HG03469 (cell line): ENCODE results near the gene MCM10.
"Not testable (repeated sequence)": the region's sequence is repeated elsewhere in the genome, so short reads cannot be mapped to it uniquely, and the experiment has no call there.

ENCODE experiments used
- ATAC-seq: cut with Tn5 transposase; IDR thresholded peaks from one replicate; pipeline ENCODE4 v1.9.1; 2021; ENCODE audit warnings: mild to moderate bottlenecking, moderate library complexity, moderate number of reproducible peaks; ENCODE audit not compliant: unreplicated experiment

Gene MCM10

GRCh38 chr10:13219685-13220670 lies 58.6 kb downstream of the MCM10 start:
- no peak for ATAC-seq

GRCh38 chr10:13221572-13221971 lies 60.2 kb downstream of the MCM10 start:
- ATAC-seq, result no peak

- no peak for ATAC-seq
Observed at GRCh38 chr10:13222151-13222550, 60.8 kb downstream of the MCM10 start.

GRCh38 chr10:13222566-13222965 lies 61.2 kb downstream of the MCM10 start:
- no peak for ATAC-seq

GRCh38 chr10:13223241-13223640 lies 61.9 kb downstream of the MCM10 start:
- no peak for ATAC-seq

GRCh38 chr10:13224210-13224995 lies 63.0 kb downstream of the MCM10 start:
- no peak for ATAC-seq

- no peak for ATAC-seq
Observed at GRCh38 chr10:13225601-13226000, 64.2 kb downstream of the MCM10 start.

- no peak for ATAC-seq
Observed at GRCh38 chr10:13227031-13227430, 65.7 kb downstream of the MCM10 start.

GRCh38 chr10:13231190-13231589 lies 69.8 kb downstream of the MCM10 start:
- no peak for ATAC-seq

GRCh38 chr10:13231808-13232207 lies 70.5 kb downstream of the MCM10 start:
- ATAC-seq, result no peak

- no peak for ATAC-seq
Observed at GRCh38 chr10:13233358-13233757, 72.0 kb downstream of the MCM10 start.

- ATAC-seq, result no peak
Observed at GRCh38 chr10:13234172-13234571, 72.8 kb downstream of the MCM10 start, which contains the start of gene UCMA. Gene UCMA, minus strand, starts transcription at chr10:13234374. Its CDS starts 116 bp downstream, at chr10:13234258.

GRCh38 chr10:13234736-13235135 lies 73.4 kb downstream of the MCM10 start:
- ATAC-seq, result not testable (repeated sequence)

GRCh38 chr10:13236638-13237037 lies 75.3 kb downstream of the MCM10 start:
- ATAC-seq, result no peak

GRCh38 chr10:13238271-13239077 lies 77.1 kb downstream of the MCM10 start:
- no peak for ATAC-seq

- ATAC-seq, result no peak
Observed at GRCh38 chr10:13239923-13240322, 78.6 kb downstream of the MCM10 start.

GRCh38 chr10:13241613-13242012 lies 80.3 kb downstream of the MCM10 start:
- no peak for ATAC-seq

- ATAC-seq, result not testable (repeated sequence)
Observed at GRCh38 chr10:13242260-13242659, 80.9 kb downstream of the MCM10 start.

GRCh38 chr10:13247246-13247645 lies 85.9 kb downstream of the MCM10 start:
- ATAC-seq, result no peak

- no peak for ATAC-seq
Observed at GRCh38 chr10:13247784-13248183, 86.4 kb downstream of the MCM10 start.

GRCh38 chr10:13253726-13254125 lies 92.4 kb downstream of the MCM10 start:
- ATAC-seq, result no peak
